ENCODE results near the gene KERA. TPM values are rescaled to one million over a fixed set of nuclear protein-coding genes. Genes with fewer than 3 reads are reported as not detected.

Gene KERA
- polyA plus RNA-seq, 3 donors, result not detected

GRCh38 chr12:91099341-91099740 is 41.5 kb upstream of the KERA start:
- Mint-ChIP-seq H3K4me3 (no peak overlapping the region), H3K4me1 (peaks cover 5% of the 10 kb centered on the region), H3K27ac (no peak overlapping the region), H3K36me3 (no peaks in the 10 kb centered on the region), H3K27me3 (ENCODE audit: low read depth in 3 of 3) (no peaks in the 10 kb centered on the region), H3K9me3 (peaks cover 0 to 6% (median 2%) of the 10 kb centered on the region in 7 donors)
- H4K20me1 ChIP-seq (ENCODE audit: insufficient read depth, low read length), result no peaks in the 10 kb centered on the region
- H3K27ac ChIP-seq (ENCODE audit: low read depth in 1 of 2, low read length in 2 of 2), result no peak overlapping the region
- no peak for TF ChIP-seq CTCF (IDR thresholded peaks at IDR 0.05)
- H3K9me3 ChIP-seq (replicated peaks in 1 of 2; ENCODE audit: control insufficient read depth in 1 of 2, insufficient read depth in 1 of 2, low read length in 2 of 2), result no peaks in the 10 kb centered on the region
- WGBS (ENCODE audit: insufficient coverage), result no CpG with 5 or more reads among the region's 2 CpGs
- H3K36me3 ChIP-seq (replicated peaks in 1 of 2; ENCODE audit: control insufficient read depth in 1 of 2, insufficient read depth in 2 of 2, low read length in 2 of 2), result no peaks in the 10 kb centered on the region
- H3K4me3 ChIP-seq (replicated peaks in 1 of 3; ENCODE audit: low read depth in 2 of 3, low read length in 3 of 3), result no peak overlapping the region
- H3K4me2 ChIP-seq (replicated peaks; ENCODE audit: extremely low read depth, low read length, poor library complexity, severe bottlenecking), result no peak overlapping the region
- no peaks in the 10 kb centered on the region for H3K4me1 ChIP-seq (ENCODE audit: control insufficient read depth in 1 of 2, insufficient read depth in 2 of 2, low read length in 2 of 2)
- no peaks in the 10 kb centered on the region for H3K27me3 ChIP-seq (ENCODE audit: control insufficient read depth in 2 of 2, insufficient read depth in 2 of 2, low read length in 2 of 2)
- H2AFZ ChIP-seq (ENCODE audit: insufficient read depth, low read depth, low read length, poor library complexity, severe bottlenecking), result no peak overlapping the region
- DNase-seq, result no peak
- no peak overlapping the region for H3K9ac ChIP-seq (ENCODE audit: insufficient read depth, low read length, poor library complexity, severe bottlenecking)
- intact Hi-C loops (cut with micrococcal nuclease), result no loop called here
- no peaks in the 10 kb centered on the region for H3K79me2 ChIP-seq (ENCODE audit: insufficient read depth, low read length)

- Mint-ChIP-seq H3K36me3 (no peaks in the 10 kb centered on the region), H3K4me3 (no peak overlapping the region), H3K27me3 (ENCODE audit: low read depth in 3 of 3) (no peaks in the 10 kb centered on the region), H3K27ac (no peak overlapping the region), H3K4me1 (peaks cover 5% of the 10 kb centered on the region), H3K9me3 (peaks cover 0 to 6% (median 2%) of the 10 kb centered on the region in 7 donors)
- no peaks in the 10 kb centered on the region for H3K27me3 ChIP-seq (ENCODE audit: control insufficient read depth in 2 of 2, insufficient read depth in 2 of 2, low read length in 2 of 2)
- no peaks in the 10 kb centered on the region for H3K36me3 ChIP-seq (replicated peaks in 1 of 2; ENCODE audit: control insufficient read depth in 1 of 2, insufficient read depth in 2 of 2, low read length in 2 of 2)
- no peaks in the 10 kb centered on the region for H3K4me1 ChIP-seq (ENCODE audit: control insufficient read depth in 1 of 2, insufficient read depth in 2 of 2, low read length in 2 of 2)
- no peak for DNase-seq
- H3K9ac ChIP-seq (ENCODE audit: insufficient read depth, low read length, poor library complexity, severe bottlenecking), result no peak overlapping the region
- H4K20me1 ChIP-seq (ENCODE audit: insufficient read depth, low read length), result no peaks in the 10 kb centered on the region
- no peak overlapping the region for H3K27ac ChIP-seq (ENCODE audit: low read depth in 1 of 2, low read length in 2 of 2)
- TF ChIP-seq CTCF (IDR thresholded peaks at IDR 0.05), result no peak
- no peaks in the 10 kb centered on the region for H3K9me3 ChIP-seq (replicated peaks in 1 of 2; ENCODE audit: control insufficient read depth in 1 of 2, insufficient read depth in 1 of 2, low read length in 2 of 2)
- H3K79me2 ChIP-seq (ENCODE audit: insufficient read depth, low read length), result no peaks in the 10 kb centered on the region
- H3K4me2 ChIP-seq (replicated peaks; ENCODE audit: extremely low read depth, low read length, poor library complexity, severe bottlenecking), result no peak overlapping the region
- no CpG with 5 or more reads among the region's 3 CpGs for WGBS (ENCODE audit: insufficient coverage)
- H3K4me3 ChIP-seq (replicated peaks in 1 of 3; ENCODE audit: low read depth in 2 of 3, low read length in 3 of 3), result no peak overlapping the region
- H2AFZ ChIP-seq (ENCODE audit: insufficient read depth, low read depth, low read length, poor library complexity, severe bottlenecking), result no peak overlapping the region
- intact Hi-C loops (cut with micrococcal nuclease), result no loop called here
Observed at GRCh38 chr12:91098941-91099340, 41.1 kb upstream of the KERA start.
